Fibroblast of villous mesenchyme (primary cell): Measurements from ENCODE around the gene MBLAC1. TPM values are rescaled to one million over a fixed set of nuclear protein-coding genes. Genes with fewer than 3 reads are reported as not detected.

ENCODE experiments used
- DNase-seq: peaks from one replicate; pipeline ENCODE4 v3.0.0-alpha.2; 2010; ENCODE audit warnings: low read depth
- H3K4me3 ChIP-seq: 2 replicates; pipeline ENCODE4 v1.5.1; 2011; ENCODE audit warnings: low read depth, mild to moderate bottlenecking, low read length
- total RNA-seq: library from RNA; depleted of rRNA; stranded (reverse); fragments of >200 nt; gene quantifications from 2 replicates; pipeline ENCODE4 v1.2.3, GENCODE V29; 2012
- TF ChIP-seq, protein P1 (sequence below): IDR thresholded peaks from 2 replicates; pipeline ENCODE4 v1.5.1; 2012; ENCODE audit warnings: low read depth, mild to moderate bottlenecking, low read length; ENCODE audit not compliant: insufficient read depth

The MBLAC1 gene
- total RNA-seq, 1 donor = 1.7 TPM

DNA sequence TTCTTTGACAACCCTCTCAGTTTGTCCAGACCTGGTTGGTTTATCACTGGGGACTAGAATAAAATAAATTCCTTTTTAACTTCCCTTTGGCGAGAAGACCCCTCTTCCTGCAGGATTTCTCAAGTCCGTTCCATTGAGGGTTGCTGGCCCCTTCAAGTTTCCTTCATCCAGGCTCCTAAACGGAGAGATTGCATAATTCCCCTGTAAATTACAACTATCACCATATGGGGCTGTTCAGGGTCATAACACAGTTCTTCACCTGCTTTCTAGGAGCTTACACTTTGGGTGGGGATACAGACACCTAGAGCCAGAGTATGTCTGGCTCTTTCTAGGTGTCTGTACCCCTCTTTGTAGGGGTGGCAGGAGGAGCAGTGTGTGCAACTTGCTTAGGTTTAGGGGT is 41.3 kb upstream of the MBLAC1 start:
- peak; percentile 70 for DNase-seq
- no peak overlapping the region for H3K4me3 ChIP-seq
- TF ChIP-seq, protein P1, sequence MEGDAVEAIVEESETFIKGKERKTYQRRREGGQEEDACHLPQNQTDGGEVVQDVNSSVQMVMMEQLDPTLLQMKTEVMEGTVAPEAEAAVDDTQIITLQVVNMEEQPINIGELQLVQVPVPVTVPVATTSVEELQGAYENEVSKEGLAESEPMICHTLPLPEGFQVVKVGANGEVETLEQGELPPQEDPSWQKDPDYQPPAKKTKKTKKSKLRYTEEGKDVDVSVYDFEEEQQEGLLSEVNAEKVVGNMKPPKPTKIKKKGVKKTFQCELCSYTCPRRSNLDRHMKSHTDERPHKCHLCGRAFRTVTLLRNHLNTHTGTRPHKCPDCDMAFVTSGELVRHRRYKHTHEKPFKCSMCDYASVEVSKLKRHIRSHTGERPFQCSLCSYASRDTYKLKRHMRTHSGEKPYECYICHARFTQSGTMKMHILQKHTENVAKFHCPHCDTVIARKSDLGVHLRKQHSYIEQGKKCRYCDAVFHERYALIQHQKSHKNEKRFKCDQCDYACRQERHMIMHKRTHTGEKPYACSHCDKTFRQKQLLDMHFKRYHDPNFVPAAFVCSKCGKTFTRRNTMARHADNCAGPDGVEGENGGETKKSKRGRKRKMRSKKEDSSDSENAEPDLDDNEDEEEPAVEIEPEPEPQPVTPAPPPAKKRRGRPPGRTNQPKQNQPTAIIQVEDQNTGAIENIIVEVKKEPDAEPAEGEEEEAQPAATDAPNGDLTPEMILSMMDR = no peak

DNA sequence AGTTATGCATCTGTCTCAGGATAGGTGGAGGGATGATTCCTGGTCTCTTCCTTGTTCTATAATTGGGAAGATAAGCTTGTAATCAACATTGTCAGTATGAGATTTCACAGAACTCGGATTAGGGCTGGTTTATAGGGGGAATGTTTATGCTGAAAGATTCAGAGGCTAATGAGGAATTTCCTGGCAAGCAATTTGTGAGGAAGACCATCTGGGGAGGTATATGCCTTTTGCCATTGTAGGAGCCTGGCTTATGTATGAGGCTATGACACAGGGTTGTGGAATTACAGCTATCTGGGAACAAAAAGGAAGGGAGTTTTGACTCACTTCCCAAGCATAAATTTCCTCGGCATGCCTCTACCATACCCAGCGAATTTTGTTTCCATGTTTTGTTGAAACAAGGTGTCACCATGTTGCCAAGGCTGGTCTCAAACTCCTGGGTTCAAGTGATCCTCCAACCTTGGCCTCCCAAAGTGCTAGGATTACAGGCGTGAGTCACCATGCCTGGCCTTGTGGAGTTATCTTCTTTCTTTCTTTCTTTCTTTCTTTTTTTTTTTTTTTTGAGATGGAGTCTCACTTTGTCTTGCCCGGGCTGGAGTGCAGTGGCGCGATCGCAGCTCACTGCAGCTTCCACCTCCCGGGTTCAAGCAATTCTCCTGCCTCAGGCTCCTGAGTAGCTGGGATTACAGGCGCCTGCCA is 39.6 kb upstream of the MBLAC1 start:
- TF ChIP-seq, protein P1 = no peak
- peak; percentile 100 for DNase-seq
- H3K4me3 ChIP-seq = no peak overlapping the region

DNA sequence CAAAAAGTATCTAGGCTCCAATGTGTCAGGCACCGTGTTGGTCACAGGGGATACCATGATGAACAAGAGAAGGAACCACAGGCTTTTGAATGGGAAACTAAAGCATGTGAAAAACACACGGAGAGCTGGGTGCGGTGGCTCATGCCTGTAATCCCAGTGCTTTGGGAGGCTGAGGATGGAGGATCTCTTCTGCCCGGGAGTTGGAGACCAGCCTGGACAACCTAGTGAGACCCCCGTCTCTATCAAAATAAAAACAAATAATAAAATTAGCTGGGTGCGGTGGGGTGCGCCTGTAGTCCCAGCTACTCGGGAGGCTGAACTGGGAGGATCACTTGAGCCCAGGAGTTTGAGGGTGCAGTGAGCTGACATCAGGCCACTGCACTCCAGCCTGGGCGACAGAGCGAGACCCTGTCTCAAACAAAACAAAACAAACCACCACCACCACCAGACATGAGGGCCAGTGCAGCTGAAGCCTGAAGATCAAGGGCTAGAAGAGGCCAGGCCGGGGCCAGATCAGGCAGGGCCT is 38.6 kb upstream of the MBLAC1 start:
- peak overlapping the region; percentile 95 for H3K4me3 ChIP-seq
- no peak for DNase-seq
- TF ChIP-seq, protein P1 = no peak

- DNase-seq = peak; percentile 82
- TF ChIP-seq, protein P1 = no peak
Observed at GRCh38 chr7:100088621-100089457, 37.9 kb upstream of the MBLAC1 start, which contains the start of gene COPS6. TSS of gene COPS6 (plus strand) at chr7:100088969. CDS start at chr7:100088991, 22 bp downstream.

GRCh38 chr7:100089458-100090196 is 37.1 kb upstream of the MBLAC1 start:
- DNase-seq = peak; percentile 59
- peak overlapping the region; percentile 95 for H3K4me3 ChIP-seq
- TF ChIP-seq, protein P1 = no peak

More at GRCh38 chr7:100088621-100089457, 37.9 kb upstream of the MBLAC1 start, which contains the start of gene COPS6:
- peak within 1 kb of the TSS; percentile 95 for H3K4me3 ChIP-seq
